Measurements from ENCODE around the gene B4GALT1.

DNA sequence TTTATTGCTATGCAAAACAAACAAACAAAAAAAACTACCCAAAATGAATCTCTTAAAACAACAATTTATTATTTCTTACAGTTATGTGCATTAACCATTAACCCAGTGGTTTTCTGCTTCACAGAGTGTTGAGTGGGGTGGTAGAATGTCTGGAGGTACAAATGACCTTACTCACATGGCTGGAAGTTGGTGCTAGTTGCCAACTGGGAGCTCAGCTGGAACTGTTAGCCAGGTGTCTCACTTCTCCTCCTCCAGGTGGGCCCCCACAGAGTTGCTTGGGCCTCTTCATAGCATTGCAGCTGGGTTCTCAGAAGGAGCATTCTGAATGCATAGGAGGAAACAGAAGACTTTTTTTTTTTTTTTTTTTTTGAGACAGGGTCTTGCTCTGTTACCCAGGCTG is 10.5 kb upstream of the B4GALT1 start:
- no peak for TF ChIP-seq RAD21 (IDR thresholded peaks at IDR 0.05 in 1 of 2, conservative IDR thresholded peaks at IDR 0.05 in 1 of 2; ENCODE audit: low read depth in 2 of 2, low read length in 2 of 2)
- TF ChIP-seq GABPA (IDR thresholded peaks at IDR 0.05; ENCODE audit: borderline replicate concordance, insufficient read depth, low read length) = no peak
- no peak for TF ChIP-seq CTCF (IDR thresholded peaks at IDR 0.05; ENCODE audit: control extremely low read depth in 1 of 3, insufficient read depth in 1 of 3, low read depth in 1 of 3, low read length in 3 of 3)
- TF ChIP-seq SIX5 (IDR thresholded peaks at IDR 0.05; ENCODE audit: low read depth, low read length) = no peak
- no peak for TF ChIP-seq CREB1 (IDR thresholded peaks at IDR 0.05)
- no peak for TF ChIP-seq CHD2 (IDR thresholded peaks at IDR 0.05; ENCODE audit: low read length)
- TF ChIP-seq EP300 (IDR thresholded peaks at IDR 0.05; ENCODE audit: borderline replicate concordance in 1 of 2, low read depth in 2 of 2, low read length in 2 of 2) = no peak
- TF ChIP-seq SP1 (IDR thresholded peaks at IDR 0.05; ENCODE audit: low read depth, low read length) = no peak
- TF ChIP-seq ATF3 (IDR thresholded peaks at IDR 0.05; ENCODE audit: insufficient read depth, low read depth, low read length) = no peak
- TF ChIP-seq HDAC2 (IDR thresholded peaks at IDR 0.05; ENCODE audit: borderline replicate concordance in 1 of 2, low read depth in 2 of 2, low read length in 2 of 2) = no peak
- TF ChIP-seq JUND (IDR thresholded peaks at IDR 0.05; ENCODE audit: low read length) = no peak
